Activated naive CD4-positive, alpha-beta T cell treated with anti-CD3 and anti-CD28 coated beads, Interleukin-2, amount 50 U/mL, for 16 hours (primary cell): ENCODE results near the gene NRBF2.

ENCODE experiments used
- DNase-seq: peaks from one replicate; pipeline ENCODE4 v3.0.0-alpha.2; 2020

NRBF2 gene

DNA sequence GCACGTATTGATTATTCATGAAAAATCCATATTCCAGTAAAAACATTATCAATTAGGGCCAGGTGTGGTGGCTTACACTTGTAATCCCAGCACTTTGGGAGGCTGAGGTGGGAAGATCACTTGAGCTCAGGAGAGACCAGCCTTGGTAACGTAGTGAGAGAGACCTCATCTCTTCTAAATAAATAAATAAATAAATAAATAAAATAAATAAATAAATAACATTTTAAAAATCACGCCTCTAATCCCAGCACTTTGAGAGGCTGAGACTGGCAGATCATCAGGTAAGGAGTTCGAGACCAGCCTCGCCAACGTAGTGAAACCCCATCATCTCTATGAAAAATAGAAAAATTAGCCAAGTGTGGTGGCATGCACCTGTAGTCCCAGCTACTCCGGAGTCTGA is 32.1 kb downstream of the NRBF2 start:
- no peak for DNase-seq

DNA sequence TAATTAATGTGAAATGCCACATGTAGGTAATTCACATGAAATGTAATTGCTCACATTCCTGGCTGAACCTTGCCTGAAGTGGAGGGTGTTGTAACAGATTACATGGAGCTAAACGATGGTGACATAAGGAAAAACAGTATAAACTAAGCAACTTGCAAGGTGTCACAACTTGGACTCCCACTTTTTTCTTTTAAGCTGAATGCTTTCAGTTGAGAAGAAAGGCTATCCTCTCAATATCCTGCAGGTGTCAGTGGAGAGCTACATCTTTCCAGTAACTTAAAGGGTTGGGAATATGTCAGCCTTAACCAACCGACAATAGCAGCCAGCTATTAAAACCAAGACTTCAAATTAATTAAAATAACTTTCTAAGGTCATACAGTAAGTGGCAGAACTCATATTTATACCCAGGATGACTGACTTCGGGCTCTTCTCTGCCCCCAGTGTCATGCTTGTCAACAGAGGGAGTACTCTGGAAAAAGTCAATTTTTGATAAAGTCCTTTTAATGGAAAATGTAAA is 33.7 kb downstream of the NRBF2 start:
- DNase-seq = no peak

GRCh38 chr10:63168821-63169462 is 35.8 kb downstream of the NRBF2 start:
- DNase-seq = no peak

- DNase-seq = no peak
Observed at GRCh38 chr10:63169624-63170023, 36.5 kb downstream of the NRBF2 start.

DNA sequence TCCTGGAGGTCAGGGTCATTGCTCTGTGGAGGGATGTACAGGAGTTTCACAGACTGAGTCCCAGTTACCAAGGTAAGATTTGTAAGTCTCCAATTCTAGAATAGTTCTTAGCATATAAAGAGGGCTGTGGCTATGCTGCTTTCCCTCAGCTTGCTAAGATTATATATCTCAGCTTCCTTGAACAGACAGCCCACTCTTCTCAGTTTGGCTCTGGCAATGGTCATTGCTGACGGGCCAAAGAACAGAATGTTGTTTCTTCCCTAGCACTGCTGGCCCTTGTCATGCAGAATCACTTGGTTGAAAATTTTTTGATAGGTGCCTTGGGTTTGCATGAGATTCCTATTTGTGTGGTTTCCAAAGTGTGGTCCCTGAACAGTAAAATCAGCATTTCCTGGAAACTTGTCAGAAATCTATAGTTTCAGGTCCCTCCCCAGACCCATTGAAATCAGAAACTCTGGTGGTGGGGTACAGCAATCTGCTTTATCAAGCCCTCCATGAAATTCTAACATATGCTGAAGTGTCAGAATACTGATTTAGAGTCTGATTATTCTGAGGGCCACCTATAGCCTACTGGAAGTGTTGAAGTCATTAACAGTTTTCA is 38.2 kb downstream of the NRBF2 start:
- DNase-seq = no peak

- DNase-seq = no peak
Observed at GRCh38 chr10:63171926-63172325, 38.8 kb downstream of the NRBF2 start.

GRCh38 chr10:63173468-63174232 is 40.5 kb downstream of the NRBF2 start:
- DNase-seq = no peak

GRCh38 chr10:63175534-63175933 is 42.4 kb downstream of the NRBF2 start:
- no peak for DNase-seq

DNA sequence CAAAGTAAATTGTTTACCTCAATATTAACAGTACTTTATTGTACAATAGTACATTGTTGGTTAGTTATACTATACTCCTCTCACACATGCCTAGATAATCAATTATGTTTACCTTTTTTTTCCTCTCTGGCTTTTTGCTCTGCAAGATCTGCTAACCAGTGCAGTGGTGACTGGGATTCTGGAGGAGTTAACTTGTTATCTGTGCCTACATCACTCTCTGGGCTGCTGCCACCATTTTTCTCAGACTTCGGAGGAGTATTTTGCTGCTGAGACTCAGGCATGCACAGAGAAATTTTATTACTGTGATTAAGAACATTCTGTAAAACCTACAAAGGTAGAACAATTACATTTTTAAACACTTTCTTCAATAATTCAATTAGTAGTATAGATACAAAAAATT is 59.7 kb downstream of the NRBF2 start:
- DNase-seq = no peak

- DNase-seq = no peak
Observed at GRCh38 chr10:63197344-63198092, 64.4 kb downstream of the NRBF2 start.

DNA sequence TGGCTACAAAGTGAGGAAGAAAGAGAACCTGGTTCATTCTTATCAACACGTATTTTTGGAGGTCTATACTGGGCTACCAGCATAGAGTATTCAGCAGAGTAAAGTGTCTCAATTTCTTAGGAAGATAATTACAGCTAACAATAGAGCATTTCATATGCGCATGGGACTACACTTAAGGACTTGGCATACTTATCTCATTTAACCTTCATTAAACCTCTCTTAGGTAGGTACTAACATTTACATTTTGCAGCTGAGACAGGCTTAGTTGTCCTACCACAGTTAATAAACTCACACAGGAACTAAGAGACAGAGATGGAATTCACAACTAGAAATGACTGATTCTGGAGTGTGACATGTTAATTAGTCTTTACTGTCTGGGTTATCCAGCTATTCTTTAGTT is 66.6 kb downstream of the NRBF2 start:
- DNase-seq = no peak

DNA sequence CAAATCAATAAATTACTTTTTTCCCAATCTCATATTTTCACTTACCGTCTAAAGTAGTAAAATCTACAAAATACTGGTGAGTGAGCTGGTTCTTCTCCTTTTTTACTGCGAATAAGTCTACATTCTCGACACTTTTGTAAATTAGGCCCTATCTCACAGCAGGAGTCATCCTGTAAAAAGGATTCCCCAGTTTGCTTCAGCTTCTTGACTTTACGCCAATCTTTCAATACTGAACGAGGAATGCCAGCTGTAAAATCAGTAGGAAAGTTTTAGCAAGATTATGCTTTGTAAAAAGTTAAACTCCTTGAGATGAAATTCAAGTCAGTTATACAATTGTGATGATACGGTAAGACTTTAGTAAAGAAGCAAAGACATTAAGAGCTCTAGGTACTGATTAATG is 67.3 kb downstream of the NRBF2 start:
- no peak for DNase-seq

DNA sequence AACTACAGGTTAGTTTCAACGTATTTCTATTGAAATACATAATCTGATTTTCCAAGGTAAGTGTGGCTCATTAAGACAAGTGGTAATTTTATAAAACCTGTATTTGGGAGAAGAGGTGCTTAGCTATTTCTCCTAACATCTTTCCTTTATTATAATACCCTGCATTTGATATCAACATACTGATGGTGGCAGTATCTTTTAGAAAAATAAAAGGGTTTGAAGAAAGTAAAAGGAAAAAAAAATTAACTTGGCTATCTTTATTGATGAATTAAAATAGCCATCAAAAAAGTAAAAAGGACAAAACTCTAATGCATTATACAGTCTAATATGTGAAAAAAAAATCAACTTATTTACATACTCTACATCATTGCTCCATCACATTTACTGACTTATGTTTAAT is 68.0 kb downstream of the NRBF2 start:
- DNase-seq = no peak
